ENCODE measurements around the gene LMX1B. TPM values are rescaled to one million over a fixed set of nuclear protein-coding genes. Genes with fewer than 3 reads are reported as not detected.

LMX1B gene
- polyA plus RNA-seq, 1 donor (not counting 4 experiments of a cell fraction or from before 2014, with no cell fraction given) = 0.24 TPM

DNA sequence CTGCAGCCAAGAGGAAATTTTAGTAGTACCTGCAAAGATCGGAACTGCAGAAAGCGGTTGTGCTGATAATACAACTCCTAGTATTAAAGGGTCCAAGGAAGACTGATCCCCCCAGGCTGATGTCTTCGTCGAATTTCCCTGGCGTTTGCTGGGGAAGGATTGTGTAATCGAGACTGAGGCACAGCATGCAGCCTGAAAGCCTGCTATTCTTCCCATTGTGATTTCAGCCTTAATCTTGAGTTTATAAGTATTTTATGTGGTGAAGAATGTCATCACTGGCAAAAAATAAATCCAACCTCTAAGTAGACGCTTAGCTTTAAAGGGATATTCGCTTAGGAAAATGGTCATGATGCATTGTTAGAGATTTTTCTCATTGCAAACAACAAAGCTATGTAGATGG is 21.3 kb upstream of the LMX1B start:
- Histone ChIP-seq H3K79me2 (ENCODE audit: control insufficient read depth, insufficient read depth, low read length) (no peaks in the 10 kb centered on the region), H2AFZ (ENCODE audit: control insufficient read depth, low read length) (no peak overlapping the region), H4K20me1 (ENCODE audit: control insufficient read depth, extremely low read depth, insufficient read depth, low read length) (no peaks in the 10 kb centered on the region), H3K27ac (ENCODE audit: control insufficient read depth, insufficient read depth, low read length) (no peak overlapping the region), H3K9ac (ENCODE audit: control insufficient read depth, extremely low read depth, insufficient read depth, low read length) (no peak overlapping the region), H3K4me1 (ENCODE audit: control insufficient read depth, extremely low read depth, insufficient read depth, low read length) (no peaks in the 10 kb centered on the region), H3K27me3 (ENCODE audit: control insufficient read depth, extremely low read depth, insufficient read depth, low read length) (peaks cover 14% of the 10 kb centered on the region), H3K9me3 (ENCODE audit: control insufficient read depth, low read depth, low read length) (no peaks in the 10 kb centered on the region), H3K36me3 (ENCODE audit: control insufficient read depth in 2 of 2, extremely low read depth in 1 of 2, insufficient read depth in 2 of 2, low read length in 2 of 2) (no peaks in the 10 kb centered on the region), H3K4me3 (ENCODE audit: control insufficient read depth in 2 of 3, extremely low read depth in 1 of 3, insufficient read depth in 2 of 3, low read depth in 1 of 3, low read length in 3 of 3) (no peak overlapping the region), H3K4me2 (ENCODE audit: control insufficient read depth, extremely low read depth, insufficient read depth, low read depth, low read length) (no peak overlapping the region), H3K9me1 (ENCODE audit: control insufficient read depth, extremely low read depth, insufficient read depth, low read length) (no peaks in the 10 kb centered on the region)
- FAIRE-seq (no peak), DNase-seq (ENCODE audit: low read depth, low spot score) (no peak)
- TF ChIP-seq, protein P1, sequence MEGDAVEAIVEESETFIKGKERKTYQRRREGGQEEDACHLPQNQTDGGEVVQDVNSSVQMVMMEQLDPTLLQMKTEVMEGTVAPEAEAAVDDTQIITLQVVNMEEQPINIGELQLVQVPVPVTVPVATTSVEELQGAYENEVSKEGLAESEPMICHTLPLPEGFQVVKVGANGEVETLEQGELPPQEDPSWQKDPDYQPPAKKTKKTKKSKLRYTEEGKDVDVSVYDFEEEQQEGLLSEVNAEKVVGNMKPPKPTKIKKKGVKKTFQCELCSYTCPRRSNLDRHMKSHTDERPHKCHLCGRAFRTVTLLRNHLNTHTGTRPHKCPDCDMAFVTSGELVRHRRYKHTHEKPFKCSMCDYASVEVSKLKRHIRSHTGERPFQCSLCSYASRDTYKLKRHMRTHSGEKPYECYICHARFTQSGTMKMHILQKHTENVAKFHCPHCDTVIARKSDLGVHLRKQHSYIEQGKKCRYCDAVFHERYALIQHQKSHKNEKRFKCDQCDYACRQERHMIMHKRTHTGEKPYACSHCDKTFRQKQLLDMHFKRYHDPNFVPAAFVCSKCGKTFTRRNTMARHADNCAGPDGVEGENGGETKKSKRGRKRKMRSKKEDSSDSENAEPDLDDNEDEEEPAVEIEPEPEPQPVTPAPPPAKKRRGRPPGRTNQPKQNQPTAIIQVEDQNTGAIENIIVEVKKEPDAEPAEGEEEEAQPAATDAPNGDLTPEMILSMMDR (optimal IDR thresholded peaks at IDR 0.05 in 1 of 3, IDR thresholded peaks at IDR 0.05 in 1 of 3, conservative IDR thresholded peaks at IDR 0.05 in 1 of 3; ENCODE audit: extremely low read depth in 1 of 3, insufficient read depth in 2 of 3, low read length in 3 of 3) = no peak
- TF ChIP-seq EZH2 (IDR thresholded peaks at IDR 0.05; ENCODE audit: low read length) = no peak
- dilution Hi-C loops (cut with MboI; ENCODE audit: extremely low pct_ligation_motif_present, low sequenced_read_pairs) = no loop called here

- H3K36me3 ChIP-seq (ENCODE audit: control insufficient read depth in 2 of 2, extremely low read depth in 1 of 2, insufficient read depth in 2 of 2, low read length in 2 of 2) = no peaks in the 10 kb centered on the region
- no peak overlapping the region for H2AFZ ChIP-seq (ENCODE audit: control insufficient read depth, low read length)
- no peaks in the 10 kb centered on the region for H3K79me2 ChIP-seq (ENCODE audit: control insufficient read depth, insufficient read depth, low read length)
- TF ChIP-seq, protein P1 (optimal IDR thresholded peaks at IDR 0.05 in 1 of 3, IDR thresholded peaks at IDR 0.05 in 1 of 3, conservative IDR thresholded peaks at IDR 0.05 in 1 of 3; ENCODE audit: extremely low read depth in 1 of 3, insufficient read depth in 2 of 3, low read length in 3 of 3) = no peak
- no peak for TF ChIP-seq EZH2 (IDR thresholded peaks at IDR 0.05; ENCODE audit: low read length)
- FAIRE-seq (no peak), DNase-seq (ENCODE audit: low read depth, low spot score) (no peak)
- no peaks in the 10 kb centered on the region for H4K20me1 ChIP-seq (ENCODE audit: control insufficient read depth, extremely low read depth, insufficient read depth, low read length)
- no peaks in the 10 kb centered on the region for H3K9me3 ChIP-seq (ENCODE audit: control insufficient read depth, low read depth, low read length)
- peaks cover 14% of the 10 kb centered on the region for H3K27me3 ChIP-seq (ENCODE audit: control insufficient read depth, extremely low read depth, insufficient read depth, low read length)
- dilution Hi-C loops (cut with MboI; ENCODE audit: extremely low pct_ligation_motif_present, low sequenced_read_pairs) = no loop called here
- H3K27ac ChIP-seq (ENCODE audit: control insufficient read depth, insufficient read depth, low read length) = no peak overlapping the region
- H3K4me1 ChIP-seq (ENCODE audit: control insufficient read depth, extremely low read depth, insufficient read depth, low read length) = no peaks in the 10 kb centered on the region
- H3K4me2 ChIP-seq (ENCODE audit: control insufficient read depth, extremely low read depth, insufficient read depth, low read depth, low read length) = no peak overlapping the region
- H3K4me3 ChIP-seq (ENCODE audit: control insufficient read depth in 2 of 3, extremely low read depth in 1 of 3, insufficient read depth in 2 of 3, low read depth in 1 of 3, low read length in 3 of 3) = no peak overlapping the region
- H3K9ac ChIP-seq (ENCODE audit: control insufficient read depth, extremely low read depth, insufficient read depth, low read length) = no peak overlapping the region
- H3K9me1 ChIP-seq (ENCODE audit: control insufficient read depth, extremely low read depth, insufficient read depth, low read length) = no peaks in the 10 kb centered on the region
Observed at GRCh38 chr9:126595982-126596381, 17.7 kb upstream of the LMX1B start.
